HG03097 (cell line): ENCODE results near the gene CDR2.
"Not testable (repeated sequence)": the region's sequence is repeated elsewhere in the genome, so short reads cannot be mapped to it uniquely, and the experiment has no call there.

Experiments used
- ATAC-seq: cut with Tn5 transposase; IDR thresholded peaks from one replicate; pipeline ENCODE4 v1.9.1; 2021; ENCODE audit not compliant: unreplicated experiment, low FRiP score

The CDR2 gene

DNA sequence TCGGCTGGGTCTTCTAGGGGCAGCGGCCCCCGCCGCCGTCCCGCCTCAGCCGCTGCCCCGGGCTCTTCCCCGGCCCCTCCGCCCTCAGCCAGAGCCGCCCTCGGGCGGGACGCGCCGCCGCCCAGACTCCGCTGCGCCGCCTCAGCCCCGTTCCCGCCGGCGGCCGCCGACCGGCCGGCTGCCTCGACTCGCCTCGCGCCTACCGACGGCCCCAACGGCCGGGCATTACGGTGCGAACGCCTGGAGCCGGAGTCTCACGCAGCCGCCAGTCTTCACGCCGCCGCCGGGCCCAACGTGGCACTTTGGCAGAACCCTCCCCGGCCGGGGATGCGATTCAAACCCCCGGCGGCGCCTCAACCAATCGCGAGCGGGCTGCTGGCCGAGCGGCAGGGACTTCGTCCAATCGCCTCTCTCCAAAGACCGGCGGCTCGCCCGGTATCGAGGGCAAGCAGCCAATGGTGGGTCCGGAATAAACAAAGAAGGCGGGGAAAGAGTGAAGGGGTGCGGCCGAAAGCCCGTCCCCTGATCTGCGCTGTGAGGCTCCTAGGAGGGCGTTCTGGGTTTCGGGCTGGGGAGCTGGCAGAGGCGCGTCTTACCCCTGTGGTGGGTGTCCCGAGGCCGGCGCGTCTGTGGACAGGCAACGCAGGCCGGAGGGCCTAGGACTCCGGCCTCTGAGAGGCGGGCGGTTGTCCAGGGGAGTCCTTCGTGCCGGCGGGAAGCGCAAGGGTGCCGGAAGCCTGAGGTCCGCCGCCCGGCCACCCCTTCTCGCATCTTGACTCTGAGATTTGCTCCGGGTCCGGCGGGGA, at the start of gene CDR2:
Gene CDR2, minus strand, starts transcription at position 309 of the 806 bp plus-strand sequence. CDS start 310 bp downstream, outside the sequence.
- ATAC-seq, result peak; percentile 76

DNA sequence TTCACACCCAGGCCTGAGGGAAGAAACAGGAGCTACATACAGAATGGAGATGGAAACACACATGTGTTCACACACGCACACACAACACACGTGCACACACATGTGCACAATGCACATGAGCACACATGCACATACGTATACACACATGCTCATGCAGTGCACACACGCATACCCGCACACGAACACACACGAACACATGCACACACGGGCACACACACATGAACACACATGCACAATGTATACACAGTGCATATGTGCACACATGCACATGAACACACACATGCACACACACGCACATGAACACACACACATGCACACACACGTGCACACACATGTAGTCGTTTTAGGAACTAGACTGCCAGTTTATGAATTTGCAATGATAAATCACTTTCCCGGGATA, 49.3 kb upstream of the CDR2 start:
- no peak for ATAC-seq

- ATAC-seq, result no peak
Measured at GRCh38 chr16:22421136-22421535, 46.7 kb upstream of the CDR2 start.

DNA sequence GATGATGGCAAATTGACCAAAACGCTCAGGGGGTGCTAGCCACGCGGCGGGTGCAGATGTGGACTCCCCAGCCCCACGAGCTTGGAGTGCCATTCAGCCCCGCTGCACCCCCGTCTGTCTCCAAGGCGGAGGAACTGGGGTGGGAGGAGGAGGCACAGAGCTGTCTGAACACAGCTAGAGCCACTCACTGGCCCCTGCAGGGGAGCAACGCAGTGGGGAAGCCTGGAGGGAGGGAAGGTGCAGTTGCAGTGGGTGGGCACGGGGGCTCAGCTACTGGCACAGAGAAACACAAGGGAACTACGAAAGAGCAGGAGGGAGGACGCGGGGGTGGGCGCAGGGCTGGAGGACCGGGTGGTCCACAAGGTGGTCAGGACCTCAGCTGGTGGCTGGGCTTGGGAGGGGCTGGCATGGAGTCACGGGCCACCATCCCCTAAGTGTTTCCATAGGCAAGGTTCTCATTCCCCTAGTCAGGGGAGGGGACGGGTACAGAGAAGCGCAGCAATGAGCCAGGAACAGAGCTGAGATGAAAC, 46.3 kb upstream of the CDR2 start:
- no peak for ATAC-seq

DNA sequence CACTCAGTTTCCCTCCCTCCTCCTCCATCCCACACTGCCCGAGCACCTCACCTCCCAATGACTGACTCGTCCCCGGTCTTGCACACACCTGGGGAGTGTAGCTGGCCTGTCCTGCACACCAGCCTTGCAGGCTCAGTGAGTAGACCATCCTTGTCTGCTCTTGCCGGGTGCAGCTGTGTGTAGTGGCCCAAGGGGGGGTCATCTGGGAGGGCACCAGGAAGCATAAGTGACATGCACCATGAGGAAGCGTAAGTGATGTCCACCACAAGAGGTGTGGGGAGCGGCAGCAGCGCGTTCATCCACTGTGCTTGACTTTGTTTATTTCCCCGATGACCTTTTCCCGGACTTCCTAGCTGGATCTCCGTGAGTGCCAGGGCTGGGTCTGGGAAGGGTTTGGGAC, 45.5 kb upstream of the CDR2 start:
- no peak for ATAC-seq

DNA sequence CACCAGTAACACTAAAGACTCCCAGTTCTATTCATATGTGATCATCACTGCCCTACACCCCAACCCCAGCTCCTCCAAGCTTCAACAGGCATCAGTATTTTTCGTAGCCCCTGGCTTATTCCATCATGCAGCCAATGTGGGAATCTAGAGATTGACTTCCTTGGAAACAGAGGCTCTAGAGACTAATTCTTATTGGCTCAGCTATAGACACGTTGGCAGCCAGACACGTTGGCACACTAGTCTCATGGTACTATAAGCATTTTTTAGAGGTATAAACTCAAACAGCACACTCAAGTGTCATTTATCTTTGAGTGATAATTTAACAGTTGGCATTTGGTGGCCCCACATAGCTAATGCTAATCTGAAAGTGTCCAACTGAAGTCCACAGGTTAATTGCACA, 44.4 kb upstream of the CDR2 start:
- no peak for ATAC-seq

DNA sequence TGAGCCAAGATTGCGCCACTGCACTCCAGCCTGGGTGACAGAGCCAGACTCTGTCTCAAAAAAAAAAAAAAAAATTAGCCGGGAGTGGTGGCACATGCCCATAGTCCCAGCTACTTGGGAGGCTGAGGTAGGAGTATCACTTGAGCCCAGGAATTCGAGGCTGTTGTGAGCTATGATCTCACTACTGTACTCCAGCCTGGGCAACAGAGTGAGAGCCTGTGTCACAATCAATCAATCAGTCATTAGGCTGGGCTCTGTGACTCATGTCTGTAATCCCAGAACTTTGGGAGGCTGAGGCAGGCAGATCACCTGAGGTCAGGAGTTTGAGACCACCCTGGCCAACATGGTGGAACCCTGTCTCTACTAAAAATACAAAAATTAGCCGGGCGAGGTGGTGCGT, 43.4 kb upstream of the CDR2 start:
- not testable (repeated sequence) for ATAC-seq

DNA sequence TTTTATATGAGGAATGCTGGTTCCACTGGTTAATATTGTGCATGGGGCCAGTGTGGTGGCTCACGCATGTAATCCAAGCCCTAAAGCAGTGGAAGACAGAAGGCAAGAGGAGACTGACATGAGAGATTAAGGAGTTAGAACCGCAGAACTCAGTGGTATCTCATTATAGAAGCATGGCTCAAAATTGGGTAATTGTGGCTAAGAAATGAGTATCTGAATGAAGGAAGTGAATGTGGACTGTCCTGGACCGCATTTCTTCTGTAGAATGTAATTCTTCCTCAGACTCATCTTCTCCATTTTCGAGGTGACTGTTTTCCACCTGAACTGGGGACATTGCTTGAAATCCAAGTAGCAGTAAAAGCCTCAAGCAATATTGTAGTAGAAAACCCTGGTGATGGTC, 42.6 kb upstream of the CDR2 start:
- no peak for ATAC-seq

- ATAC-seq, result no peak
Measured at GRCh38 chr16:22413819-22414218, 39.4 kb upstream of the CDR2 start.

DNA sequence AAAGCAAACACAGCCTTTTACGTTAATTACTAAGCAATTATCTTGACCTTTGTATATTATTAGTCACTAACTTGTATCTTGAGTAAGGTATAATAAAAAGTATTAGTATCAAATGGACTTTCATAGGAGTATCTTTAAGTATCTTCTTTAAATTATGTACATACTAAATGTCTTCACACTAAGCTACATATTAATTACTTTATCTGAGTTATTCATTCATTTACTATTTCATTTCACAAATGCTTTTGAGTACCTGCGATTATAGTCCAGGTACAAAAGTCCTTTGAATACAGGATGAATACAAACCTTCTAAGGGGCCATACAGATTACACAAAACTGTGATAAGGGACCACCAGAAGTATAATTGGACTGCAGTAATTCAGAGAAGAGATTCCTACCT, 33.1 kb upstream of the CDR2 start:
- no peak for ATAC-seq

- ATAC-seq, result no peak
Measured at GRCh38 chr16:22402191-22402590, 27.8 kb upstream of the CDR2 start.

- ATAC-seq, result no peak
Measured at GRCh38 chr16:22400900-22401299, 26.5 kb upstream of the CDR2 start.

DNA sequence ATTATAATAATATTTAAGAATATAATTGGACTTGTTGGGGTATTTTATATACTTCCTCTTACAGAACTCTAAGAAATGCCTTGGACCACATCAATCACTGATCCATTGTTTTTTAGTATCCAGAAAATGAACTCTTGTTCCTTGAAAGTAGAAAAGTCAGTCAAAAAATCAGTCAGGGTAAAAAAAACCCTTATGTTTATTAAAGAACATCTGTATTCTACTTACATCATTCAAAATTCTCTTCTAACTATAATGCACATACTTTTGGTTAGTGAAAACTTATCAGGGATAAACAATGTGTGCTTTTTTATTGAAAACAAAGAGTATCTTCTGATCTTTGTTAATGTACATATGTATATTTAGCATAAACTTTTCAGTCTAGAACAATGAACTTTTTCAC, 23.5 kb upstream of the CDR2 start:
- ATAC-seq, result no peak

GRCh38 chr16:22397464-22397863, 23.0 kb upstream of the CDR2 start:
- no peak for ATAC-seq

DNA sequence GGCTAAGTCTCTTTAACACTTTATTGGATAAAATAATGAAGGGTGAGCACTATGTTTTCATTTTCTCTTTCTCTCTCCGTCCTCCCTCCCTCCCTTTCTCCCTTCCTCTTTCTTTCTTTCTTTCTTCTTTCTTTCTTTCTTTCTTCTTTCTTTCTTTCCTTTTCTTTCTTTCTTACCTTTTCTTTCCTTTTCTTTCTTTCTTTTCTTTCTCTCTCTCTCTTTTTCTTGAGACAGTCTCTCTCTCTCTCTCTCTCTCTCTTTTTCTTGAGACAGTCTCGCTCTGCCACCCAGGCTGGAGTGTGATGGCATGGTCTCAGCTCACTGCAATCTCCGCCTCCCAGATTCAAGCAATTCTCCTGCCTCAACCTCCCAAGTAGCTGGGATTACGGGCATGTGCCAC, 21.5 kb upstream of the CDR2 start:
- no peak for ATAC-seq

- no peak for ATAC-seq
Measured at GRCh38 chr16:22394121-22394520, 19.7 kb upstream of the CDR2 start.

GRCh38 chr16:22388101-22388644, 13.8 kb upstream of the CDR2 start:
- no peak for ATAC-seq

DNA sequence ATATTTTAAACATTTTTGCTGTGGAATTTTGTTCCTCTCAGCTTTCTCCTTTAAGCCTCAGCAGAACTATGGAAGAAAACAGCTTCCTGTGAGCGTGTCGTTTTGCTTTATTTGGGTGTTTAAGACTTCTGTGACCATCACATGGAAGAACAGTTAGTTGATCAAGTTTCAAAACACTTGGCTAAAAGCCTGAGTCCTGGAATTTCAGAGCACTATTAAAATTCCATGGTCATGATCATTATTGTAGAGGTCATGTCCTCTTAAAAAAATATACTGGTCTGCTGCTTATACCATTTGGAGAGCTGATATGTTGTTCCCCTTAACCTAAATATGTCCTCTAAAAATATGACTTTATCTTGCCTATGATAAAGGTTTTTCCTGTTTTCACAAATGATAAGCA, 12.6 kb upstream of the CDR2 start:
- no peak for ATAC-seq

DNA sequence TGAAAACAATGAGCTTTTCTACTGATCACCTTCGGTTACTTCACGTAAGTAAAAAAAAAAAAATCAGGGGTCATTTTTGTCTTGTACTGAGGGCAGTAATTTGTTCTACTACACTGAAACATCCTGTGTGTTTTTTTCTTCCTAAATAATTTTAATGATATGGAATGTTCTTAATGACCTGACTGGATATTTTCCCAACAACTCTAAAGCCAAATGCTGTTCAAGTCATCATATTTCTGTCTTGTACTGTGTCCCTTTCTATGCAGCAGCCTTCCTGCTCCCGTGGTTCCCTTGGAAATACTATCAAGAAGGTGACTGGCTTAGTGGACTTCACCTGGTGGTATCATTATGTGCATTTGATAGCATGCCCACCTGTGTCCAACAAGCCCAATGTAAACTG, 10.8 kb upstream of the CDR2 start:
- no peak for ATAC-seq

DNA sequence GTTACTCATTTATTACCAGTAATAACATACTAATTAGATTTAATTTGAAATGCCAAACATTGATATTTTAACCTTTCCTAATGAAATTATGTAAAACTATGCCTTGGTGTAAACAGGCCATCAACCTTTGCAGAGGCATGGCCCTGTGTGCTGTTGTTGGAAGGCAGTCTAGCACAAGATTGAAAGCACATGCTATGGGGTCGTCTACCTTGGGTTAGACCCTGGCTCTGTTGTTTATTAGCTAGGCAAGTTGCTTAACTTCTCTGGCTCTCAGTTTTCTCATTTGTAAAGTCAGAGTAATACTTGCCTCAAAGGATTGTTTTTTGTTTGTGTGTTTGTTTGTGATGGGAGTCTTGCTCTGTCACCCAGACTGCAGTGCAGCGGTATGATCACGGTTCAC, 9.4 kb upstream of the CDR2 start:
- ATAC-seq, result no peak

- no peak for ATAC-seq
Measured at GRCh38 chr16:22381392-22381791, 7.0 kb upstream of the CDR2 start.

DNA sequence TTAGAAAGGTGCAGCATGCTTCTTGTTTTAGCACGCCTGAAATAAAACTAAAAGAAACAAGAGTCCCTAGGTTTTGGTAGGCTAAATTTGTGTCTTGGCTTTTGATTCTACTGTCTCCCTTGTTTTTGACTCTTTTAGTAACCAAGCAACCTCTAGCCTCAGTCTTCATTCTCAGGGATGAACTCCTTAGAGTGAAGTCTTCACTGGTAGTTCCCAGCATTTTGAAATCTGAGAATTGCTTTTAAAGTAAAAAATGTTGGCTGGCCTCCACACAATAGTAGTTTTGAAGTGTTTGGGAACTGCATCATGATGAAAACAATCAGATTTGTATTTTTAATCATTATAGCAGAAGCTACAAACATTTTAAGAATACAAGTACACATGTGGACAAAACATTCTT, 6.1 kb upstream of the CDR2 start:
- ATAC-seq, result no peak
